A673 (cell line): ENCODE measurements around the gene PCBD2. TPM values are rescaled to one million over a fixed set of nuclear protein-coding genes. Genes with fewer than 3 reads are reported as not detected.

ENCODE experiments used
- BruUV-seq: library from RNA; stranded (reverse); fragments of 400-500 nt; replicated peaks from 2 replicates; lab custom pipeline; 2021; lab: Mats Ljungman, UMichigan
- CTCF ChIA-PET: fragments of 300-600 bp; sonication (Branson Sonifier 250); formaldehyde crosslinking; loops from one replicate; lab custom pipeline; 2022; ENCODE audit warnings: antibody characterized with exemption; lab: Charles Lee
- POLR2A ChIA-PET: fragments of 300-600 bp; sonication (Branson Sonifier 250); formaldehyde crosslinking; loops from one replicate; lab custom pipeline; 2022; ENCODE audit warnings: antibody characterized with exemption; ENCODE audit not compliant: low non-redundant PET; lab: Charles Lee
- DNase-seq: peaks from one replicate; pipeline ENCODE4 v3.0.0-alpha.2; 2015; ENCODE audit warnings: low spot score
- H3K27ac ChIP-seq: fragments of 200-600 bp; sonication (generic); 2 replicates; pipeline ENCODE4 v1.5.1; 2016; ENCODE audit warnings: mixed run types, low read depth, mild to moderate bottlenecking, mixed read lengths, antibody characterized with exemption, low read length; ENCODE audit not compliant: poor library complexity, severe bottlenecking
- H3K27me3 ChIP-seq: fragments of 200-600 bp; sonication (generic); replicated peaks from 2 replicates; pipeline ENCODE4 v1.6.1; 2017; ENCODE audit warnings: mixed run types, low read depth, mild to moderate bottlenecking, mixed read lengths, antibody characterized with exemption, low read length; ENCODE audit not compliant: insufficient read depth, poor library complexity
- H3K36me3 ChIP-seq: fragments of 200-600 bp; sonication (generic); 2 replicates; pipeline ENCODE4 v1.6.1; 2016; ENCODE audit warnings: mixed run types, mild to moderate bottlenecking, mixed read lengths, antibody characterized with exemption, low read length; ENCODE audit not compliant: insufficient read depth, poor library complexity, severe bottlenecking
- H3K4me1 ChIP-seq: fragments of 200-600 bp; sonication (generic); 2 replicates; pipeline ENCODE4 v1.6.1; 2017; ENCODE audit warnings: mixed run types, mild to moderate bottlenecking, mixed read lengths, antibody characterized with exemption, low read length; ENCODE audit not compliant: insufficient read depth, poor library complexity, severe bottlenecking
- H3K4me3 ChIP-seq: fragments of 200-600 bp; sonication (generic); 2 replicates; pipeline ENCODE4 v1.5.1; 2016; ENCODE audit warnings: low read depth, mixed run types, mild to moderate bottlenecking, mixed read lengths, low read length; ENCODE audit not compliant: poor library complexity, severe bottlenecking
- H3K9me3 ChIP-seq: fragments of 200-600 bp; sonication (generic); 2 replicates; pipeline ENCODE4 v1.6.1; 2016; ENCODE audit warnings: mixed run types, low read depth, mild to moderate bottlenecking, mixed read lengths, antibody characterized with exemption, low read length; ENCODE audit not compliant: poor library complexity, severe bottlenecking
- CTCF ChIP-seq: fragments of 300-800, 200-600 bp; sonication (generic); conservative IDR thresholded peaks from 2 replicates; pipeline ENCODE4 v1.5.1; 2017; ENCODE audit warnings: low read depth, mild to moderate bottlenecking, antibody characterized with exemption, low read length, moderate library complexity, mixed read lengths
- EZH2 ChIP-seq: fragments of 200-600 bp; sonication (generic); IDR thresholded peaks from 2 replicates; pipeline ENCODE4 v1.6.1; 2017; ENCODE audit warnings: borderline replicate concordance, low read depth, mild to moderate bottlenecking, mixed read lengths, antibody characterized with exemption, low read length; ENCODE audit not compliant: poor library complexity, severe bottlenecking
- intact Hi-C: fragments of 100-400 bp; cut with micrococcal nuclease; formaldehyde crosslinking; loops from one replicate; pipeline ENCODE4 v1.10.0; 2022; ENCODE audit not compliant: unreplicated experiment
- total RNA-seq: library from RNA; stranded (reverse); gene quantifications from 2 replicates; pipeline ENCODE4 v1.2.3, GENCODE V29; 2021

PCBD2 gene
- total RNA-seq, 1 experiment from 2014 or later, result 13.8 TPM

- no TSS peak for BruUV-seq
- H3K4me3 ChIP-seq, result no peak overlapping the region
- H3K9me3 ChIP-seq, result no peaks in the 10 kb centered on the region
- no peaks in the 10 kb centered on the region for H3K36me3 ChIP-seq
- no peak overlapping the region for H3K27ac ChIP-seq
- H3K4me1 ChIP-seq, result no peaks in the 10 kb centered on the region
- intact Hi-C loops, result no loop called here
- DNase-seq, result no peak
- no peak for TF ChIP-seq EZH2
- TF ChIP-seq CTCF, result no peak
- ChIA-PET POLR2A (no interaction called here), CTCF (no interaction called here)
- no peaks in the 10 kb centered on the region for H3K27me3 ChIP-seq
Measured at GRCh38 chr5:135004376-135004775, 99.4 kb downstream of the PCBD2 start.

- Histone ChIP-seq H3K9me3 (no peaks in the 10 kb centered on the region), H3K27ac (no peak overlapping the region), H3K27me3 (no peaks in the 10 kb centered on the region), H3K4me3 (no peak overlapping the region), H3K4me1 (no peaks in the 10 kb centered on the region), H3K36me3 (no peaks in the 10 kb centered on the region)
- ChIA-PET POLR2A (no interaction called here), CTCF (no interaction called here)
- no TSS peak for BruUV-seq
- DNase-seq, result no peak
- intact Hi-C loops, result no loop called here
- no peak for TF ChIP-seq CTCF
- TF ChIP-seq EZH2, result no peak
Measured at GRCh38 chr5:135005076-135005475, 100.1 kb downstream of the PCBD2 start.

DNA sequence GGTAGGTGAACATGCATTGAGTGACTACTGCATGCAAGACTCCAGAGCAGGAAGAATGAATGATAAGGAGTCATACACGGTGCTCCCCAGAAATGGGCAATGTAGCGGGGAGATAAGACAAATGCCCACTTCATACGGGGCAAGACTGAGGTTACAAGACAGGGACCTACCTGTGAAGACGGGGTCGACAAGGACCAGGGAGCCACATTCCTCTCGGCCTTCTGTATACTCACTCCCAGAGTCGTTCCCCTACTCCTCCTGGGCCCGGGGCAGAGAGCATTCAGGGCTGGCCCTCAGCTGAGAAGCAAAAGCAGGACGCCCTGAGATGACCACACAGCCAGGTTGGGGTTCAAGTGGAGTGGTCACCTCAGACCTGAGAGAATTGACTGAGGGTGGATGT is 102.4 kb downstream of the PCBD2 start:
- CTCF ChIA-PET, result no interaction called here
- Histone ChIP-seq H3K36me3 (no peaks in the 10 kb centered on the region), H3K27me3 (no peaks in the 10 kb centered on the region), H3K4me3 (no peak overlapping the region), H3K27ac (no peak overlapping the region), H3K9me3 (no peaks in the 10 kb centered on the region), H3K4me1 (no peaks in the 10 kb centered on the region)
- POLR2A ChIA-PET, result no interaction called here
- DNase-seq, result no peak
- intact Hi-C loops, result no loop called here
- TF ChIP-seq CTCF (no peak), EZH2 (no peak)
- no TSS peak for BruUV-seq
